ENCODE results near the gene TOPORS.

- TF ChIP-seq, protein P1, sequence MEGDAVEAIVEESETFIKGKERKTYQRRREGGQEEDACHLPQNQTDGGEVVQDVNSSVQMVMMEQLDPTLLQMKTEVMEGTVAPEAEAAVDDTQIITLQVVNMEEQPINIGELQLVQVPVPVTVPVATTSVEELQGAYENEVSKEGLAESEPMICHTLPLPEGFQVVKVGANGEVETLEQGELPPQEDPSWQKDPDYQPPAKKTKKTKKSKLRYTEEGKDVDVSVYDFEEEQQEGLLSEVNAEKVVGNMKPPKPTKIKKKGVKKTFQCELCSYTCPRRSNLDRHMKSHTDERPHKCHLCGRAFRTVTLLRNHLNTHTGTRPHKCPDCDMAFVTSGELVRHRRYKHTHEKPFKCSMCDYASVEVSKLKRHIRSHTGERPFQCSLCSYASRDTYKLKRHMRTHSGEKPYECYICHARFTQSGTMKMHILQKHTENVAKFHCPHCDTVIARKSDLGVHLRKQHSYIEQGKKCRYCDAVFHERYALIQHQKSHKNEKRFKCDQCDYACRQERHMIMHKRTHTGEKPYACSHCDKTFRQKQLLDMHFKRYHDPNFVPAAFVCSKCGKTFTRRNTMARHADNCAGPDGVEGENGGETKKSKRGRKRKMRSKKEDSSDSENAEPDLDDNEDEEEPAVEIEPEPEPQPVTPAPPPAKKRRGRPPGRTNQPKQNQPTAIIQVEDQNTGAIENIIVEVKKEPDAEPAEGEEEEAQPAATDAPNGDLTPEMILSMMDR (IDR thresholded peaks at IDR 0.05; ENCODE audit: poor library complexity), result no peak
- no peak for TF ChIP-seq EZH2 (IDR thresholded peaks at IDR 0.05; ENCODE audit: borderline replicate concordance)
Measured at GRCh38 chr9:32574858-32575257, 22.5 kb upstream of the TOPORS start.
